Fibroblast of gingiva (primary cell): ENCODE measurements around the gene EP400.
A peak's percentile ranks its signal among the peaks of the same experiment; 100 is the strongest.
"Not testable (repeated sequence)": the region's sequence is repeated elsewhere in the genome, so short reads cannot be mapped to it uniquely, and the experiment has no call there.

ENCODE experiments used
- DNase-seq: peaks from one replicate; pipeline ENCODE4 v3.0.0-alpha.2; 2011; ENCODE audit warnings: low read depth

The EP400 gene

DNA sequence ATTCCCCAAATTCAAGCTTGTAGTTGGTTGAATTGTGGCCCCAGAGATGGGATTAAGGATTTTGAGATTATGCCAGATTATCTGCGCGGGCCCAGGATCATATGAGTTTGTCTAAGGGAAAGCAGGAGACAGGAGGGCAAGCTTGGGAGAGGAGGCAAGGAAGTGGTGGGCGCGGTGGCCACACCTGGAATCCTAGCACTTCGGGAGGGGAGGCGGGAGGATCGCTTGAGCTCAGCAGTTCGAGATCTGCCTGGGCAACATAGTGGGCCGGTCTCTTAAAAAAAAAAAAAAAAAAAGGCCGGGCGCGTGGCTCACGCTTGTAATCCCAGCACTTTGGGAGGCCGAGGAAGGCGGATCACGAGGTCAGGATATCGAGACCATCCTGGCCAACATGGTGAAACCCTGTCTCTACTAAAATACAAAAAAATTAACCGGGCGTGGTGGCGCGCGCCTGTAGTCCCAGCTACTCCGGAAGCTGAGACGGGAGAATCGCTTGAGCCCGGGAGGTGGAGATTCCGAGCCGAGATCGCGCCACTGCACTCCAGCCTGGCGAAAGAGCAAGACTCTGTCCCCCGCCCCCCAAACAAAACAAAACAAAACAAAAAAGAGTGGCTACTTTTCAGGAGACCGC lies 21.5 kb upstream of the EP400 start:
- no peak for DNase-seq

- DNase-seq = peak; percentile 92
Observed at GRCh38 chr12:131928711-131929580, 20.8 kb upstream of the EP400 start, which contains the start of gene PUS1. Gene PUS1, plus strand, starts transcription at chr12:131929276. Its CDS starts 447 bp downstream, at chr12:131929723.

DNA sequence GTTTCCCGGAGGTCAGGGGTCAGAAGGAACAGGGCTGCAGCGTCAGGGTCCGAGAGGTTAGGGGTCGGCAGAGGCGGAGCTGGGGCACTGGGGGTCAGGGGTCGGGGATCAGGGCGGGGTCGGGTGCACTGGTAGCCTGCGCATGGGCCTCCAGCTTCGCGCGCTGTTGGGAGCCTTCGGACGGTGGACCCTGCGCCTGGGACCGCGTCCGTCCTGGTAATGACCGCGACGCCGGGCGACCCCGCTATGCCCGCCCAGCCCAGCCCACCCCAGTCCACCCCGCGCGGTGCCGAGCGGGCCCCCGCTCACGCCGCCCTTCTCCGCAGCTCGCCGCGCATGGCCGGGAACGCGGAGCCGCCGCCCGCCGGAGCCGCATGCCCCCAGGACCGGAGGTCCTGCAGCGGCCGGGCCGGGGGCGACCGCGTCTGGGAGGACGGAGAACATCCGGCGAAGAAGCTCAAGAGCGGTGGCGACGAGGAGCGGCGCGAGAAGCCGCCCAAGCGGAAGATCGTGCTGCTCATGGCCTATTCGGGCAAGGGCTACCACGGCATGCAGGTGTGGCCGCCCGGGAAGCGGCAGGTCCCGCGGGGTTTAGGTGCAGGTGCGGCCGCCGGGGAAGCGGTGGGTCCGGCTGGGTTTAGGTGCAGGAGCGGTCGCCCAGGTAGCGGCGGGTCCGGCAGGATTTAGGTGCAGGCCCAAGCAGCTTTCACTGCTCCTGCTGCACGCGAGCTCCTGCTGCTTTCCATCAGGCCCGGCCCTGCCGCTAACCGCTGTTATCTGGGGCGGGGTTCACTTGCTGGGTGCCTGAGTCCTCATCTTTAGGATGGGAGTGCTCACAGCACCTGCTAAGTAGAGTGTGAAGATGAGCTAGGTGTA lies 19.9 kb upstream of the EP400 start:
- no peak for DNase-seq

DNA sequence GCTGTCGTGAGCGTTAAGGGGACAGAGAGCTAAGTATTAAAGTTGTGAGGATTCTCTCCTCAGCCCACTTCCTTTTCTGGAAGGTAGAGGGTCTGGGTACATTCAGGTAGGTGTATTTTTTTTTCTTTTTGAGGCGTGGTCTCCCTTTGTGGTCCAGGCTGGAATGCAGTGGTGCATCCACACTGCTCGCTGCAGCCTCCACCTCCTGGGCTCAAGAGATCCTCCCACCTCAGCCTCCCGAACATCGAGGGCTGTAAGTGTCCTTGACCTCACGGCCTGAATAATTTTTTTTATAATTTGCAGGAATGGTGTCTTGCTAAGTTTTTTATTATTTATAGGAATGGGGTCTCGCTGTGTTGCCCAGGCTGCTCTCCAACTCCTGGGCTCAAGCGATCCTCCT lies 19.2 kb upstream of the EP400 start:
- no peak for DNase-seq

DNA sequence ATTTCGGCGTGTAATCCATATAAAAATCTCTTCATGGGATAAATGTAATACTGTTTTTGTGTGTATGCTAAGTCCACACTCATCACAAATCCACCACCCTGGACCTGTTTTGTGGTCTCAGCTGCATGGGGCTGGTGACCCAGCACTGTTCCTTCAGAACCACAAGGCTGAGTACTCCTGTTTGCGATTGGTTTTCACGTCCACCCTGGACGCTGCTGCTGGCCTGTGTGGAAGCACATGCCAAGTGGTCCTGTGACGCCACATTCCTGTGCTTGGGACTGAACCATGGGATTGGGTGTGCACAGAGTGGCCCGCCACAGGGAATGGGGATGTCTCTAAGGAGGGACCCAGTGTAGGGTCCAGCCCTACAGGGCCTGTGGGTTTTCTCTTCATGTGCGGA lies 16.4 kb upstream of the EP400 start:
- no peak for DNase-seq

GRCh38 chr12:131934535-131934934 lies 15.2 kb upstream of the EP400 start:
- DNase-seq = no peak

DNA sequence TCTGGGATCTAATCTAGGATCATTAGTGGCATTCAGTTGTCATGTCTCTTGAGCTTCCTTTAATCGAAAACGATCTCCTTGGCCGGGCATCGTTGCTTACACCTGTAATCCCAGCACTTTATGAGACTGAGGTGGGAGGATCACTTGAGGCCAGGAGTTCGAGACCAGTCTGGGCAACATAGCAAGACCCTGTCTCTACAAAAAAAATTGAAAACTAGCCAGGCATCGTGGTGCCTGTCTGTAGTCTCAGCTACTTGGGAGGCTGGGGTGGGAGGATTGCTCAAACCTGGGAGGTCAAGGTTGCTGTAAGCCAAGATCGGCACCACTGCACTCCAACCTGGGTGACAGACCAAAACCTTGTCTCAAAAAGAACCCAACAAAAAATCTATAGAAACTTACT lies 11.7 kb upstream of the EP400 start:
- no peak for DNase-seq

DNA sequence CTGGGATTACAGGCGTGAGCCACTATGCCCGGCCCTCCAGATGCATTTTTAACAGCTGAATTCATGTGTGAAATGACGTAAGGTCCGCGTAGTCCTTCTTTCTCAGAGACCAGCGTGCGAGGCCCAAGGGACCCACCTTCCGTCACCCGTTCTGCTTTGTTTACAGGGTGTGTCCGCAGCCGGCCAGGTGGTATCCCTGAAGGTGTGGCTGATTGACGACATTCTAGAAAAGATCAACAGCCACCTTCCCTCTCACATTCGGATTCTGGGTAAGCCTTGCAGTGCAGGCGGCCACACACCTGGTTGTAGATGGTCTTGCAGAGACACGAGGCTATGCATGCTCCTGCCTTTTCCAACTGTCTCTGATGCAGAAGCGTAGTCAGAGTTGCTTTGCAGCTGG lies 10.7 kb upstream of the EP400 start:
- DNase-seq = no peak

DNA sequence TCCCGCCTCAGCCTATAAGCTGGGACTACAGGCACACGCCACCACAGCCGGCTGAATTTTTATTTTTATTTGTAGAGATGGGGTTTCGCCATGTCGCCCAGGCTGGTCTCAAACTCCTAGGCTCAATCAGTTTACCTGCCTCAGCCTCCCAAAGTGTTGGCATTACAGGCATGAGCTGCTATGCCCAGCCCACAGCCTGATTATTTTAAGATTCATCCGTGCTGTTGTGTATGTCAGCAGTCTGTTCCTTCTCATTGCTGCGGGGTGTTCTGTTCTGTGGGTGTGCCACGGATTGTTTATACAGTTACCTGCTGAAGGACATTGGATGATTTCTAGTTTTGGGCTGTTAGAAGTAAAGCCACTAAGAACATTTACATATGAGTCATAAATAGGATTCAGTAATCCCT lies 9.6 kb upstream of the EP400 start:
- DNase-seq = no peak

GRCh38 chr12:131941116-131941986 lies 8.4 kb upstream of the EP400 start:
- DNase-seq = no peak

DNA sequence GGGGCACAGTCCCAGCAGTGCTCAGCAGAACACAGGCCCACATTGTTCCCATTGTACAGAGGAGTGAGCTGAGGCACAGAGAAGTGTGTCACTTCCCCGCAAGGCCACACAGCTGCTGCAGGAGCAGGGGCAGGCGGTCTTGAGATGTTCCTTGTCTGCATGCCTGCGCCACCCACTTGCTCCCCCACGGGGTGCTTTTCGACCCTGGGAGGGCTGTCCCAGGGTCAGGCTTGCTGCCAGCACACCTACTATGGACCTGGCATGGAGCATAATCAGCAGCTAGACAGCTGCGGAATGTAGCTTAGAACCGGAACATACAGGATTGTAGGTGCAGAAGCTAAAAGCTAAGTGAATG lies 7.8 kb upstream of the EP400 start:
- no peak for DNase-seq

DNA sequence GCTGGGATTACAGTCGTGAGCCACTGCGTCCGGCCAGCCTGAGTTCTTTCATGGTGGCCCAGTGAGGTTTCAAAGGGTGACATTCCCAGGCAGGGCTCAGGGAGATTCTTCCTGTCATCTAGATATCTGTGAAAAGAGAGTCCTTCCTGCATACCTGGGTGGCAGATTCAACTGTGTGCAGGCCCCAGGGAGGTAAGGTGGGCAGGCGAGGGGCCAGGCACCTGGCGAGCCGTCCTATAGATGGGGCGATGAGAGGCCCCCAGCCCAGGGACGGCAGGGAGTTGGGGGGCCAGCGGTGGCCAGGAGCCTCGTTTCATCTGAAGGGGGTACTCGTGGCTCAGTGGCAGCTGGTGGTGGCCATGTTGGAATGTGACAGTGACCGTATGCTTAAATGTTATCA lies 7.1 kb upstream of the EP400 start:
- no peak for DNase-seq

GRCh38 chr12:131943389-131943788 lies 6.4 kb upstream of the EP400 start:
- no peak for DNase-seq

GRCh38 chr12:131943876-131944275 lies 5.9 kb upstream of the EP400 start:
- DNase-seq = no peak

GRCh38 chr12:131944601-131945251 lies 5.0 kb upstream of the EP400 start:
- no peak for DNase-seq

GRCh38 chr12:131946757-131947156 lies 3.0 kb upstream of the EP400 start:
- DNase-seq = no peak

DNA sequence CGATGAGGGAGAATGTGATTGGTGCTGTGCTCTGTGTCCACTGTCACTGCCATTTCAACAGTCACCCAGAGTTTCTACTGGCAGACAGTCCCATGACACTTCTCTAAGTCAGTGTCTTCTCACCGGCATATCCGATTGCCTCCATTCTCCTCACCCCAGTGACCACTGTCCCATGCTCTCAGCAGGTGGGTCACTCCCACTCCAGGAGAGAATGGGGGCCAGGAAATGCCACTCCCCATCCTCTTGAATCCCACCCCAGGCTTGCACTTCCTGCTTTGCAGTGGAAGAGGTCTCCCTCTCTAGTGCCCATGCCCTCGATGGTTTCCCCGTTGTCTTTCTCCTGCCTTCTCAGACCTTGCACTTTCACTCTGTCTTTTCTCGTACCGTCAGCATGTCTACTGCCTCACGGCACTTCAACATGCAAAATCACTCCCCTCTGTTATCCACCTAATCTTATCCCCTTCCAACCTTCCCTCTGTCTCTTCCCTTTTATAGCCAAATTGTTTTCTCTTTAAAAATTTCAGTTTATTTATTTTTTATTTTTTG lies 2.2 kb upstream of the EP400 start:
- DNase-seq = no peak

DNA sequence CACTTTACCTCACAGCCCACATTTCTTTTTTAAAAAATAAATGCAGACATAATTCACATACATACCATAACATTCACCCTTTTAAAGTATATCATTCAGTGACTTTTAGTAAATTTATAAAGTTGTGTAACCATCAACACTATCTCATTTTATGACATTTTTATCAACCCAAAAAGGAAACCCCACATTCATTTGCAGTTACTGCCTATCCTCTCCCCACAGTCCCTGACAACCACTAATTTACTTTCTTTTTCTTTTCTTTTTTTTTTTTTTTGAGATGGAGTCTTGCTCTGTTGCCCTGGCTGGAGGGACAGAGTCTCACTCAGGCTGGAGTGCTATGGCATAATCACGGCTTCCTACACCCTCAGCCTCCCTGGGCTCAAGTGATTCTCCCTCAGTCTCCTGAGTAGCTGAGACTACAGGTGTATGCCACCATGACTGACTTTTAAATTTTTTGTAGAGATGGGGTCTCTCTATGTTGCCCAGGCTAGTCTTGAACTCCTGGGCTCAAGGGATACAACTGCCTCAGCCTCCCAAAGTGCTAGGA lies 1.5 kb upstream of the EP400 start:
- DNase-seq = no peak

GRCh38 chr12:131948713-131949430 lies 870 bp upstream of the EP400 start:
- DNase-seq = not testable (repeated sequence)
